ENCODE results near the gene RABL3.
A peak's percentile ranks its signal among the peaks of the same experiment; 100 is the strongest.
"Not testable (repeated sequence)": the region's sequence is repeated elsewhere in the genome, so short reads cannot be mapped to it uniquely, and the experiment has no call there.

The RABL3 gene

DNA sequence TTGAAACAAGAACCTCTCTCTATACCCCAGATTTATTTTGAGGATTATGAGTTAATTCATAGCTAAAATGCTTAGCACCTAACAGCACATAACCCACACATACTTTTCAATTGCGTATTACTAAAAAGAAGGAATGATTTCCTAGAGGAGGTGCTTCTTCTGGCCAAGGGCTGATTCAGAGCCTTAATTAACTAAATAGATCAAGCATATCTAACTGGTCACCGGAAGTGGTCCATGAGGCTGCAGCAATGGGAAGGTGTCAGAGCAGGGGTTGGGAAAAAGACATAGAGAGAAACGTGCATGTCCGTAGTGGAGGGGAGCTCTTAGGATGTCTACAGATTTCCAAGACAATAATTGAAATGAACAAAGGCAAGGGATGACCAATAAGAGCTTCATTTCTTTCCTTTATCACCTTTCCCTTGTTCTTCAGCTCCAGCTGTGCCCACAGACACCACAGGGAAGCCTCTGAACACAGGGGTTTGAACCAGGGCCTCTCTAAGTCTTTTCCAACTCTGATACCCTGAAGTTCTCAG lies 60.7 kb downstream of the RABL3 start:
- DNase-seq, result no peak

DNA sequence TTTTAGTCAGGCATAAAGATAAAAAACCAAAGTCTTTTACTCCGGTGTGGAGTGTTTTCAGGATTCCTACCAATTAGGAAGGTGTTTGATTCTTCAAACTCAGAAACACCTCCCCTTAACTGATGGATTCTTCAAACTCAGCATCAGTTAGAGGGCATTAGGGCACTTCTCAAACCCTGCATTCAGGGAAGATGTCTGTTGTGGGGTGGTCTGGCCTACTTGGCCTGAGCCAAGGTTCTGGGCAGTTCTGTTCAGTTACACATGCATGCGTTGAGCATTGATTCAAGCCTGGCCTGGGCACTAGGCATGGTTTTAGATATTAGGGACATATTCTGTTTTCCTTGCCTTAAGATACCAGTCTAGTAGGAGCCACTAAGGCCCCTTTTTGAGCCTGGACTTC lies 61.3 kb downstream of the RABL3 start:
- no peak for DNase-seq

DNA sequence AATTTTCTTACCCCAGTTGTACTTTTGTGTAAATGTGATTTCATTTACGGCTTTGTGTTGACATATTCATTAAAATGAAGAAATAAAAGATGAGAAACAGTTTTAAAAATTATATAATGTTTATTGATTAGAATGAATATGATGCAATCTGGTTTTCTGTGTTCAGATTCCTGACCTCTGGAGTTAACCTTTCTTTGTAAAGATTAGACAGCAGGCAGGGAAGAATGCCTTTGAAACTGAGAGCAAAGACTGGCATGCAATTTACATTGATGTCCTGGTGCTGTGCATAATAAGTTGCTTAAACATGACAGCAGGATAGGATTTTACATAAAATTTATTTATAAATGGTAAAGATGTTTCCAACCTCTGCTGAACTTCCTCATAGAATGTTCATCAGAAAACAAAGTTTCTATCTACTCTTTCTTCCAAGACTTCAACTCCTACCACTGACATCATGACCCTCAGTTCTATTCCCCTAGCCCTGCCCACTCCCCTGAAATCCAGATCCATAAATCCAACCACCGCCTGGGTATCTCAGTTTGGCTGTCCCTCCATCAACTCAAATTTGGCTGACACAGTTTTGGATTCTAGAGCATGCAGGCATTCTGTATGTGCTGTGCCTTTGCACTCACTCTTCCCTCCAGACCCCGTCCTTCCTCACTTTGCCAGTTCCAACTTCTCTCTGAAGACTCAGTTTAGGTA lies 62.0 kb downstream of the RABL3 start:
- DNase-seq, result no peak

DNA sequence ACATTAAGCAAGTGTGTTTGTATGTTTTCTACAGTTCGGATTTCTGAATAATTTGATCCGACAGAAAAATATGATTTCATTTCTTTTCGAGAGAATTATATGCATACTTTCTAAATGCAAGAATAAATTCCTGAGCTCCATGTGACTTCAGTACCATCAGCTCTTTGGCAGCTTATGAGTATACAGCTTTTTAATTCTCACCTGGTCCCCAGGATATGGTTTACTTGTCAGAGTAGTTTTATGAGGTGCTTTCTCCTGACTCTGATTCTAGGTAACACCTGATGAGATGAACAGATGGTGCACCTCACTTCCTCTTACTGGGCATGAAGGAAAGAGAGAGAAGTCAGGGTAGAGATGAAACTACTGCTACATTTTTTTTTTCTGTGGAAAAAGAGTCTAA lies 63.3 kb downstream of the RABL3 start:
- DNase-seq, result no peak

DNA sequence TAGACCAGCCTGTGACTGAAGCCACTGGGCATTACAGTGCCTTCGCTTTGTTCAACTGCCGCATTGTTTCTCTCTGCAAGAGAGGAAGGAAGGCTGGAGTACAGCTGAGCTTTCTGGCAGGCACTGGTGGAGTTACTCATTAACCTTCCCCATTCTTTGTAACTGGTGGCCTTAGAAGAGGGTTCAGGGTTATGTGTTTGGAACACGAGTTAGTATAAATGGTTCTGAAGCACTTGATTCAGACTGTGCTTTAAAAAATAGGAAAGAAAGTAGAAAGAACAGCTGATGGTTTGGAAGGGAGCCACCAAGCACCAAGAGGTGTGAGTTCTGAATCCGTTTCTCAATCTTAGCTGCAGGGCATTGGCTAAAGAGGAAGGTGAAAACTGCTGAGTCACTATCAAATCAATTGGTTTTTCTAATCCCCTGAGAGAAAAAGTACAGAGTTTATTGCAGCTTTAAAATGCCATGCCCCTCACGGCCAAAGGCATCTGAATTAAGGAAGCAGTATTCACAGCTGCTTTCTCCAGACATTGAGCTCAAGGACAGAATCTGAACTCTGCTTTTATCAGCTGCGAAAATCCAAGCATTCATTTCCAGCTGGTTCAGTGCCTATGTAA lies 63.9 kb downstream of the RABL3 start:
- no peak for DNase-seq

DNA sequence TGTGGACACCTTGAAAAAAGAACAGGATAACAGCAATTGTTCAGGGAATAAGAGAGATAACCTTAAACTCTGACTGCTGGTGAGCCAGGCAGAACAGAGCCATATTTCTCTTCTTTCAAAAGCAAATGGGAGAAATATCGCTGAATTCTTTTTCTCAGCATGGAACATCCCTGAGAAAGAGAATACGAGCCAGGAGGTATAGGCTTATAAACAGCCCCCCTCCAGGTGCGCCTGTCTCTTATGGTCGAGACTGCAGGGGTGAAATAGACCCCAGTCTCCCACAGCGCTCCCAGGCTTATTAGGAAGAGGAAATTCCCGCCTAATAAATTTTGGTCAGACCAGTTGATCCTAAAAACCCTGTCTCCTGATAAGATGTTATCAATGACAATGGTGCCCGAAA lies 65.1 kb downstream of the RABL3 start:
- not testable (repeated sequence) for DNase-seq

DNA sequence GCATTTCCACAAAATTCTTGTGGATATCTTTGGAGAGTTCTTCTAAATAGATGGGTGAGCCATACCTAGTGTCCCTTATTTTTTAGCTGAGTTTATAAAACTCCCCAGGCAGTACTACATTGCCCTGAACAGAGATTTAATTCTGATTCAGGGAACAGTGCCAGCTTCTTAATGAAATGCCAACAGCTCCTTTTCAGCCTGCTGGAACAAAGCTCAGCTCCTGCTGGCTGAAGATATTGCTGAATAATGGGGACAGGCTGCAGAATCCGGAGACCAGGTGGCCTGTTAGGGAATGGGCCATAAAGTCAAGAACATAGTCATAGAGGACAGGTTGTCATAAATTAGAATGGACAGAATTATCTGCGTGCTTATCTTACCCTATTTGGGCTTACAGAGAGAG lies 69.2 kb downstream of the RABL3 start:
- DNase-seq, result no peak

DNA sequence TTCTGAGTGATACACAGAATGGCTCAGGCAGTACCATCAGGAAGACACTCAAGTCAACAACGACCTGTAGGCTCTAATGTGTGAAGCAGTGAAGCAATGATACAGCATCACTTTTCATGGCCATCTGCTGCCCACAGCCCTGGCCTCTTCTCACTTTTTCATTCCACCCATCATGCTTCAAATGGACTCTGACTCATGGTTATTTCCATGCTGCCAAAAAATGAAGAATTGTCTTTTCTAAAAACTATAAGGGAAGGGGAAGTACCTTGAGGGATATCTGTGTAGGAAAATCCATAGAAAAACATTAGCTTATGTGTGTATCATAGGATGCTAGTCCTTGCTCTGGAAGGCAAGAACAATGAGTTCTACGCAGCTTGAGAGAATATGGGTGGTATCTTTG lies 71.7 kb downstream of the RABL3 start:
- DNase-seq, result no peak

GRCh38 chr3:120664926-120665325 lies 77.4 kb downstream of the RABL3 start:
- DNase-seq, result no peak

DNA sequence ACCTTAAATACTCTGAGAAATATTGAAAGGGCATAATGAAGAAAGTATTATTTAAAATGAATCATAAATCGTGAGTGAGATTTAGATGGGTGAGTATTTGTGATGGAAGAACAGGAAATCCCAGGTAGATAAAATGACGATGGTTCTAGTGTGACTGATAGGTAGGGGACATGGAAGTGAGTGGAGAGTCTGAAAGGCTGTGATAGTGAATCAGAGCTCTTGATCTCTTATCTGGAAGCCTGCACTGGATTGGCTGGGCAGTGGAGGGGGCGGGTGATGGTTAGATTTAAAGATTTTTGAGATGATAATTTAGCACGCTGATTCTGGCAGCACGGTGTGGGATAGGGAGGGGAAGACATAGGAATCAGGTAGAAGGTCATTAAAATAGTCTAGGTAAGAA lies 80.4 kb downstream of the RABL3 start:
- DNase-seq, result no peak

DNA sequence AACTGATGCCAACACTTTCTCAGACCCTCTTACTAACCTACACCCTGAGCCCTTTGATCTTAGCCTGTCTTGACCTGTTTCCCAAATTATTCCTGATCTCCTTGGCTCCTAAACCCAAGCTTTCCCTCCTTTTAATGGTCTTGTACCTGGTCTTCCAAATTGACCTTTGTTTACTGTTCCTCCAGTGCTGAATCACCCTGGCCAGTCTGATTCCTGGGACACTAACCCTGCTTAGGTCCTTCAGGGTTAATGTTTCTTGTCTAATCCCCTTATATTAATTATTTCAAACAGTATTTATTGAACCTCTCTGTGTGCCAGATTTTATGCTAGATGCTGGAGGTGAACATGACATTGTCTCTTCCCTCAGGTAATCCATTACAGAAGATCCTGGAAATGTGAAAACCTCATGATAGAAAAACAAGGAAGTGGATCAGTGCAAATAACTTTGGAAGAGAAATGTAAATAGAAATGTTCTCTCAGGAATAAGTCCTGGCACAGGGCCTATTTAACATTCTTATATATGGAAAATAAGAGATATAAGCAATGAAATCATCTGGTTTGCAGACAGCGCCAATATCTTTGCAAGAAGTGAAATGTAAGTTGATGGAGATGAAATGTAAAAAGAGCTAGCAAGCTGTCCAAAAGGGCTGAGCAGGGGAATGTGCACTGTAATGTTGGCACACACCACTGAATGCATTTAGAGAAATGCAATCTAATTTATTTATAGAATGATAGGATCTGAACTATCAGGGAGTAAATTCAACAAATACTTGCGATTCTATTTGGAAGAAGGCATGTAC lies 81.0 kb downstream of the RABL3 start:
- DNase-seq, result no peak

DNA sequence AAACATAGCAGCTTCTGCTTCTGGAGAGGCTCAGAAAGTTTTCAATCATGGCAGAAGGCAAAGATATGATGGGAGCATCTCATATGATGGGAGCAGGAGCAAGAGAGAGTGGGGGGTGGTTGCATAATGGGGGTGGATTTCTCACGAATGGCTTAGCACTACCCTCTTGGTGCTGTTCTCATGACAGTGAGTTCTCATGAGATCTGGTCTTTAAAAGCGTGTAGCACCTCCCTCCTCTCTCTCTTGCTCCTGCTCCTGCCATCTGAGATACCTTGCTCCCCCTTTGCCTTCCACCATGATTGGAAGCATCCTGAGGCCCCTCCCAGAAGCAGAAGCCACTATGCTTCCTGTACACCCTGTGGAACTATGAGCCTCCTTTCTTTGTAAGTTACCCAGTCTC lies 82.5 kb downstream of the RABL3 start:
- no peak for DNase-seq

DNA sequence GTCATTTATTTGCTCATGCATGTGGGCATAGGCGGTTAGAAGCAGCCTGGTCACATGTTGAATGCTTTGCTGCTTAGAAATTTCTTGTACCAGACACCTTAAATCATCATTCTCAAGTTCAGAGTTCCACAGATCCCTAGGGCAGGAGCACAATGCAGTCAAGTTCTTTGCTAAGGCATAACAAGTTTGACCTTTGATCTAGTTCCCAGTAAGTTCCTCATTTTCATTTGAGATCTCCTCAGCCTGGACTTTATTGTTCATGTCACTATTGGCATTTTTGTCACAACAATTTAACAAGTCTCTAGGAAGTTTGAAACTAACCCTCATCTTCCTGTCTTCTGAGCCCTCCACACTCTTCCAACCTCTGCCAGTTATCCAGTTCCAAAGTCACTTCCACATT lies 83.0 kb downstream of the RABL3 start:
- no peak for DNase-seq

GRCh38 chr3:120652896-120653545 lies 89.3 kb downstream of the RABL3 start:
- no peak for DNase-seq

DNA sequence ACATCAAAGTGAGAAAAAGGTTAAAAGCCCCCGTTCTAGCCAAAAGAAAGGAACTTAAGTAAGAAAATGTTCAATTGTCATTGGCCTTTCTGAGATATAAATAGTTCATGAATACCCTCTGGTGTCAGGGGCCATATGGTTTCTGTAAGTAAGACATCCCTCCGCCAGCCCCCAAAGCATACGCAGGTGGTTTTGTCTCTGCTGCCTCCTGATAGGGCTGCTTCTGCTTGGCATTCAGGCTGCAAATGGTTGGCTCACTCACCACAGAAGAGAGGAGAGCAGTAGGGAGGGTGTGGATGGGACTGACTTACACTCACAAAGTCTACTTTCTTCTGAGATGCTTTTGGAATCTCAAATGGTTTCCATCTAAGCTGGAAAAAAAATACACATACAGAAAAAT lies 90.0 kb downstream of the RABL3 start:
- DNase-seq, result peak; percentile 20

DNA sequence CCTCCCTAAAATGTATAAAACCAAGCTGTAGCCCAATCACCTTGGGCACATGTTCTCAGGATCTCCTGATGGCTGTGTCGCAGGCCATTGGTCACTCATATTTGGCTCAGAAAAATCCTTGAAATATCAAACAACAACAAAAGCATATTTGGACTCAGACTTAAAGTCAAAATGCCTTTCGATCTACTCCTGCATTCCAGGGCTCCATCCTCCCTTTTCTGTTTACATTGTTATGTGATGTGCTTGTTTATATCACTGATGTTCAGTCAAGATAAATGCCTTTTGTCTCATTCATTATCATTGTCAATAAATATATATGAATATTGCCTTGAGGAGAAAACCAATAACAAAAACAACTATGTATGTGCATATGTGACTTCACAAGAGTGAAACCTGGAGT lies 92.0 kb downstream of the RABL3 start:
- DNase-seq, result no peak

GRCh38 chr3:120649830-120650233 lies 92.5 kb downstream of the RABL3 start:
- no peak for DNase-seq

DNA sequence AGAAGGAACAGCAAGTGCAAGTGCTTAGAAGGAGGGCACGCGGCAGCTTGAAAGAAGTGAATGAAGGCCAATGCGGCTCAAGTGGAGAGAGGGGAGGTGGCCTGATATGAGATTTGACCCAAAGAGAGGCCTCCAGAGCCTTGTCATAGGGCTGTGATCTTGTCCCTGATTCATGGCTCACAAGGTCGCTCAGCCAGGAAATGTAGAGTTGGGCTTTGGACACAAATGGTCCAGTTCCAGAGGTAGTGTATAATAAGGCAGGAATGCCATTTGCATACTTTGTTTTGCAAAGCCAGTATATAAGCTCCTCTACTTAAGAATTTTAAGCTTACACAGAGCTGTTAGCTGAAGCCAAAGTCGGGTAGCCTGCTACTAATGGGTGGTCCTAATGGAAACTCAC lies 94.0 kb downstream of the RABL3 start:
- no peak for DNase-seq

GRCh38 chr3:120646771-120647432 lies 95.4 kb downstream of the RABL3 start:
- no peak for DNase-seq

GRCh38 chr3:120645083-120645845 lies 97.1 kb downstream of the RABL3 start:
- DNase-seq, result no peak

- DNase-seq, result no peak
These were observed 99.9 kb downstream of the RABL3 start for GRCh38 chr3:120642368-120642948.

Data from NCI-H1694 treated with DMSO at 0.1 percent for 48 hours (cell line).